ENCODE data around the gene ECE2. TPM values are rescaled to one million over a fixed set of nuclear protein-coding genes. Genes with fewer than 3 reads are reported as not detected.
"Not testable (repeated sequence)": the region's sequence is repeated elsewhere in the genome, so short reads cannot be mapped to it uniquely, and the experiment has no call there.

ECE2 gene
- total RNA-seq, 1 donor from 2014 or later, result not detected

- Histone ChIP-seq H3K9me3 (no peaks in the 10 kb centered on the region), H3K4me3 (no peak overlapping the region), H3K27ac (no peak overlapping the region), H3K36me3 (no peaks in the 10 kb centered on the region), H3K27me3 (ENCODE audit: low read depth) (peaks cover 67% of the 10 kb centered on the region), H3K4me1 (peaks cover 23% of the 10 kb centered on the region)
- ATAC-seq (no peak), DNase-seq (no peak)
- intact Hi-C loops (cut with DNase I), result no loop called here
- TF ChIP-seq CTCF (IDR thresholded peaks at IDR 0.05), result no peak
Measured at GRCh38 chr3:184262764-184263179, 13.1 kb upstream of the ECE2 start.

DNA sequence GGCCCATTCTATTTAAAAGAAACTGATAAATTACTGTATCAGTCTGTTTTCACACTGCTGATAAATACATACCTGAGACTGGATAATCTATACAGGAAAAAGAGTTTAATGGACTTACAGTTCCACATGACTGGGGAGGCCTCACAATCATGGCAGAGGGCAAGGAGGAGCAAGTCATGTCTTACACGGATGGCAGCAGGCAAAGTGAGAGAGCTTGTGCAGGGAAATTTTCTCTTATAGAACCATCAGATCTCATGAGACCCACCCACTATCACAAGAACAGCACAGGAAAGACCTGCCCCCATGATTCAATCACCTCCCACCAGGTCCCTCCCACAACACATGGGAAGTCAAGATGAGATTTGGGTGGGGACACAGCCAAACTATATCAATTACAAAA is 8.6 kb upstream of the ECE2 start:
- H3K4me1 ChIP-seq; DNase-seq; intact Hi-C loops (cut with DNase I); H3K36me3 ChIP-seq; H3K4me3 ChIP-seq; H3K9me3 ChIP-seq; ATAC-seq; H3K27ac ChIP-seq: not testable (repeated sequence)
- peaks cover 54% of the 10 kb centered on the region for H3K27me3 ChIP-seq (ENCODE audit: low read depth)

DNA sequence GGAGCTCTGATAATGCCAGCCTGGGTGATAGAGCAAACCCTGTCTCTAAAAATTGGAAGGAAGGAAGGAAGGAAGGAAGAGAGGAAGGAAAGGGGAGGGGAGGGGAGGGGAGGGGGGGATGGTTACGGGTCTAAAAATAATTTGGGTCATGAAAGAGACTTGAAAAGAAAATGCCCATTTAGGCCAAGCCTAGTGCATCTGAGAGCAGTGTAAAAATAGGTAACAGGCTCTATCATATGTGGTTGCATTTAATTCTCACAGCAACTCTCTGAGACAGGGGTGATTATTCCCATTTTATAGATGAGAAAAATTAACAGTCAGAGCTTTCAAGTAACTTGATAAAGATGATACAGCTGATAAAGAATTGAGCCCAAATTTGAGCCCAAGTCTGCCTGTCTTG is 3.6 kb upstream of the ECE2 start:
- H3K27me3 ChIP-seq (ENCODE audit: low read depth), result peaks cover 50% of the 10 kb centered on the region
- ATAC-seq, result no peak

DNA sequence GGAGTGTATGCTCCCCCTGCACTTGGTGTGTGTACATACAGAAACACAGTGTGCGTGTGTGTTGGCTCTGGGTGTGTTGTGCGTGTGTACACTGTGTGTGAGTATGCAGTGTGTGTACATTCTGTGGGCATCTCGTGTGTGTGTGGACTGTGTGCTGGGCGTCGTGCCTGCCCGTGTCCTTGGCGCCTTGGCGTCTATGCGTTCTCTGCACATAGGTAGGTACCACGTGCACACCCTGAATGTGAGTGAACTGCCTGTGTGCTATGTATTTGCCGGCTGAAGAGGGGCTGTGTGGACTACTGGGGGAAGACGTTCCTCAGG is 481 bp upstream of the ECE2 start:
- Histone ChIP-seq H3K27me3 (ENCODE audit: low read depth) (peaks cover 40% of the 10 kb centered on the region), H3K4me3 (no peak overlapping the region)
- intact Hi-C loops (cut with DNase I), result no loop called here

More for the DNA sequence above, 3.6 kb upstream of the ECE2 start:
- H3K9me3 ChIP-seq, result no peaks in the 10 kb centered on the region
- TF ChIP-seq CTCF (IDR thresholded peaks at IDR 0.05), result no peak
- H3K36me3 ChIP-seq, result no peaks in the 10 kb centered on the region
- no peak for DNase-seq
- H3K27ac ChIP-seq, result no peak overlapping the region
- no peak overlapping the region for H3K4me3 ChIP-seq
- H3K4me1 ChIP-seq, result no peaks in the 10 kb centered on the region
- intact Hi-C loops (cut with DNase I), result no loop called here

DNA sequence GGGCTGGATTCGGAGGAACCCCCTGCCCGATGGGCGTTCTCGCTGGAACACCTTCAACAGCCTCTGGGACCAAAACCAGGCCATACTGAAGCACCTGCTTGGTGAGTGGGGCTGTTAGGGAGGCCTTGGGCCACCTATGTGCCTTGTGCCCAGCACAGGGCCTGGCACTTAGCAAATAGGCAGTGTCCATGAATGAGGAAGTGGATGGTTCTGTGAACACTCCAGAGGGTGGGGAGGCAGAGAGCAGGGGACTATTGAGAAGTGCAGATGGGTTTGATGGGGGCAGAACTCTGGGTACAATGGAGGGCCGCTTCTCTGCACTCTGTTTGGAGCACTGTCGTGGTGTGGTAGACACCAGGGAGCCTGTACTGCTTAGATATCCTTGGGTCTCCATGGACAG is 1.5 kb downstream of the ECE2 start:
- peak in 1 of 2 donors; percentile 14 for ATAC-seq
- no peak for DNase-seq
- H3K9me3 ChIP-seq, result no peaks in the 10 kb centered on the region
- H3K27me3 ChIP-seq (ENCODE audit: low read depth), result peaks cover 39% of the 10 kb centered on the region
- TF ChIP-seq CTCF (IDR thresholded peaks at IDR 0.05), result no peak
- no peaks in the 10 kb centered on the region for H3K36me3 ChIP-seq
- no peak overlapping the region for H3K4me3 ChIP-seq
- H3K4me1 ChIP-seq, result no peaks in the 10 kb centered on the region
- no peak overlapping the region for H3K27ac ChIP-seq
- intact Hi-C loops (cut with DNase I), result no loop called here

More for the DNA sequence above, 481 bp upstream of the ECE2 start:
- Histone ChIP-seq H3K9me3 (no peaks in the 10 kb centered on the region), H3K4me1 (no peaks in the 10 kb centered on the region), H3K36me3 (no peaks in the 10 kb centered on the region), H3K27ac (no peak overlapping the region)
- ATAC-seq (no peak), DNase-seq (no peak)
- TF ChIP-seq CTCF (IDR thresholded peaks at IDR 0.05), result no peak

DNA sequence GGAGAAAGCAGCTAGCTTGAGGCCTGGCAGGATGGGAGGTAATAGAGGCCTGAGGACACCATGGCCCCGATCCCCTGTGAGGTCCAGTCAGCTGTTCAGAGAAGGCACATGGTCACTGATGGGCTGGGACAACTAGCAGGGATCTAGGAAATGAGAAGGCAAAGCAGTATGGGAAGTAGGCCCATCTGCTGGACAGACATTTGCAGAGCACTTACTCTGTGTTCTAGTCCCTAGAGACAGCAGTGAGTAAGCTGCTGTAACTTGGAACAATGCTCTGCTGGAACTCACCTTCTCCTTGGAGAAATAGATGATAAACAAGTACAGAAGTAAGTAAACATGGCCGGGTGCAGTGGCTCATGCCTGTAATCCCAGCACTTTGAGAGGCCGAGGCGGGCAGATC is 7.1 kb downstream of the ECE2 start:
- H3K9me3 ChIP-seq, result no peaks in the 10 kb centered on the region
- no peaks in the 10 kb centered on the region for H3K27me3 ChIP-seq (ENCODE audit: low read depth)
- no peak for TF ChIP-seq CTCF (IDR thresholded peaks at IDR 0.05)
- no peak for DNase-seq
- H3K27ac ChIP-seq, result no peak overlapping the region
- no peaks in the 10 kb centered on the region for H3K36me3 ChIP-seq
- ATAC-seq, result no peak
- H3K4me1 ChIP-seq, result no peaks in the 10 kb centered on the region
- intact Hi-C loops (cut with DNase I), result no loop called here
- H3K4me3 ChIP-seq, result no peak overlapping the region
